HG03095 (cell line): ENCODE data around the gene SEC24D.

ENCODE experiments used
- ATAC-seq: cut with Tn5 transposase; IDR thresholded peaks from one replicate; pipeline ENCODE4 v1.9.1; 2021; ENCODE audit warnings: moderate library complexity; ENCODE audit not compliant: unreplicated experiment

The SEC24D gene

GRCh38 chr4:118846979-118847378, 11.1 kb upstream of the SEC24D start:
- ATAC-seq: no peak

- ATAC-seq: no peak
Measured at GRCh38 chr4:118845552-118846050, 9.7 kb upstream of the SEC24D start.

DNA sequence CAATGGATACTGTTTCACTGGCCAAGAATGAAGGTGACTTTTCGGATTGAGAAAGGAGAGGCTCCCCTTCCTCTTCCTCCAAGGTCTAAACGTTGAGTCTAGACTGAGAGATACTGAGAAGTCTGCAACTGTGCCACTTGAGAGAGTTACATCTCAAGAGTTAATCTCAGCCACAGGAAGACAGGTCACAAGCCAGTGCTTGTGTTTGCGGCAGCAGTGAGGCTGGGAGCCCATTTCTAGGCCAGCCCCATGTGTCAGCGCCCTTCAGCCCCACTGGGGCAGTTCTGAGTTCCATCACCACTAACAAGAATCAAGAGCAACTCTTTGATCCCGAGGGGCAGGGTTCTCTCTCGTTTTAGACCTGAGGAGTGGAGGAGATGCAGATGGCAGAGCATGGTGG, 7.3 kb upstream of the SEC24D start:
- ATAC-seq: peak; percentile 53

DNA sequence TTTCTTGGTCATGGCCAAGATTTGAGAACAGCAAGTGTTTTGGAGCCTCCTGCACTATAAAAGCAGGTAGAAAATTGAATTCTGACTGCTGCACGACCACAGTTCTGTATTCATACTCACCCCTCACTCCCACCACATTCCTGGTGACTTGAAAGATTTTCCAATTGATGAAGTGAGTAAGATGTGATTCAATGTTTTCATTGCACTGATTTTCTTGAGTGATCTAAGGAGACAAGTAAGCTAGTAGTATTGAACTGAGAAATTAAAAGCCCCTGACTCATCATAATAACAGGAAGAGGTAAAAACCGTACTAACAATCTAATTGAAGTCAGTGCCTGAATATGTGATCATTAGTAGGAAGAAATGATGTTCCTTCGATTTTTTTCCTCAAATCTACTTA, 6.1 kb upstream of the SEC24D start:
- ATAC-seq: no peak

- ATAC-seq: no peak
Measured at GRCh38 chr4:118839221-118839927, 3.4 kb upstream of the SEC24D start.

- ATAC-seq: no peak
Measured at GRCh38 chr4:118837121-118837507, 1.2 kb upstream of the SEC24D start.

GRCh38 chr4:118836301-118837120, 585 bp upstream of the SEC24D start:
- ATAC-seq: peak; percentile 33

GRCh38 chr4:118834960-118835569, 861 bp downstream of the SEC24D start:
- peak; percentile 72 for ATAC-seq

DNA sequence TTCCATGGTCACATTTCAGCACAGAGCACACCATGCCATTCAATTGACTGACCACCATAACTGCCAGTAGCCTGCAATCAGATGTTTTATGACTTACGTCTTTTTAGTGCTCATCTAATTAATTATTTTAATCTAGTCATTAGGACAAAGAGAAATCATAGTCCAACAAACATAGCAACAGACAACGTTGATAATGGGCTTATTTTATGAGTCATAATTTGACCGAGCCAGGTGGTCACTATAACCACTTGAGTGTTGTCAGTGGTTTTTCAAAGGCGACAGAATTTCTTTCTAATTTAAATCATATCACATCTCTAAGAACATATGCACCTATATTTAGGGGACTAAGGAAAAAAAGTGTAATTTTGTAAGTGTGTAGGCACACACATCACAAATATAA, 1.9 kb downstream of the SEC24D start:
- no peak for ATAC-seq

GRCh38 chr4:118833192-118833820, 2.6 kb downstream of the SEC24D start:
- ATAC-seq: no peak

- no peak for ATAC-seq
Measured at GRCh38 chr4:118829107-118829506, 6.8 kb downstream of the SEC24D start.

GRCh38 chr4:118826723-118827444, 9.0 kb downstream of the SEC24D start:
- ATAC-seq: no peak

DNA sequence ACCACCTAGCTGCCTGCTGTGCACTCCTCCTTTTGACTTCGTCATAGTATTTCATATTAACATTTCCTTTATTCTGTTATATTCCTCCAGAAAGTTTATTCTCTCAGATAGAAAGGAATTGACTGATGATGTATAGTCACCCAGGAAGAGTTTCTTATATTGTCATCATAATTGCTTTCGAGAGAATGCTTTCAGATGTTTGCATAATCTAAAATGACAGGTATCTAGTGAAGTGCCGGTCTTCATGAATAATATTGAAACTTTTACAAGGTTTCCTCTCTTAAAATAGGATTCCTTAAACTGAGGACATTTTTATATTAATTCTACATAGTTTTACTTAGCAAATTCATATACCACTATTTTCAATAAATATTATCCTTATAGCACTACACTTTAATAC, 10.1 kb downstream of the SEC24D start:
- peak; percentile 73 for ATAC-seq

GRCh38 chr4:118824141-118824540, 11.8 kb downstream of the SEC24D start:
- ATAC-seq: no peak

GRCh38 chr4:118823471-118823870, 12.5 kb downstream of the SEC24D start:
- ATAC-seq: no peak

GRCh38 chr4:118821590-118822293, 14.2 kb downstream of the SEC24D start:
- no peak for ATAC-seq

GRCh38 chr4:118817178-118817930, 18.6 kb downstream of the SEC24D start:
- ATAC-seq: no peak

DNA sequence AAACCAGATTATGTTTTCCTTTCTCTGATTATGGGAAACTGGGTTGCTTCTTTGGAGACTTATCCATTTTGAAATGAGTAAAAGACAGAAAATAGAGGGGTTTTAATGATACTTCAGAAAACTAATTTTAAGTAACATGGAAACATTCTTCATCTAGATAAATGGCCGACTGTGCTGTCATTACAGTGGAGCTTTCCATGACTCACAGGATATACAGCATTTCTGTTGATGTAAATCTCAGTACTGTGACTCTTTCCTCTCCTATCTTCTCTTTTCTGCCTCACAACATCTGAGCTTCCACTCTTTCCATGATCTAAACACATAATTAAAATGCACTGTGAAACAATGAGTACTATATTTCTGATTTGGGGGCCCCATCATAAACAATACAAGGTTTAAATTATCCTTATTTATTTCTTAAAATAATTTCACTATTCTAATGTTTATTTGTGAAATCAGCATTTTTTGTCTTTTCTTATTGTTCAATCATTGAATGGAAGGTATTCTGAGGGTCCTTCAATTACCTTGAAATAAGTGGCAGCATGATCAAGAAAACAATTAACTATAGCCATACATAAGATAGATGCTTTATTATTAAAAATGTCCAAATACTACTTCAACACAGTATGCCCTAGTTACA, 19.3 kb downstream of the SEC24D start:
- no peak for ATAC-seq

- no peak for ATAC-seq
Measured at GRCh38 chr4:118814891-118815290, 21.0 kb downstream of the SEC24D start.
